COR-L47 (cell line): ENCODE data around the gene STEEP1.

Source experiments
- DNase-seq: peaks from one replicate; lab custom pipeline; 2025; lab: John Stamatoyannopoulos, UW

Gene STEEP1

GRCh38 chrX:119488749-119489148 is 76.5 kb downstream of the STEEP1 start:
- DNase-seq = peak; percentile 19
